H1 (cell line): ENCODE data around the gene LRRC26. TPM values are rescaled to one million over a fixed set of nuclear protein-coding genes. Genes with fewer than 3 reads are reported as not detected.

Source experiments
- CTCF ChIA-PET: fragments of 300-600 bp; sonication (Branson Sonifier 250); formaldehyde crosslinking; loops from one replicate; lab custom pipeline; 2021; ENCODE audit not compliant: partially characterized antibody; lab: Charles Lee
- POLR2A ChIA-PET: fragments of 300-600 bp; sonication (Branson Sonifier 250); formaldehyde crosslinking; loops from one replicate; lab custom pipeline; 2021; ENCODE audit warnings: inconsistent platforms; ENCODE audit not compliant: partially characterized antibody; lab: Charles Lee
- DNase-seq, 2 experiments: peaks; one replicate each; pipeline versions ENCODE4 v3.0.0 to v3.0.0-alpha.2; 2010 to 2022; ENCODE audit warnings: low spot score in 2 of 2, low read depth in 1 of 2, mixed read lengths in 1 of 2
- FAIRE-seq: peaks from 2 replicates; lab custom pipeline; 2011; peaks lifted over from hg19 to GRCh38; lab: Jason Lieb, UNC
- H2AFZ ChIP-seq: 2 replicates; pipeline ENCODE4 v1.8.1; 2012; ENCODE audit warnings: low read length, inconsistent platforms
- H2AK5ac ChIP-seq: 2 replicates; pipeline ENCODE4 v1.6.1; 2013; ENCODE audit warnings: low read depth, low read length
- H2BK120ac ChIP-seq: replicated peaks from 2 replicates; pipeline ENCODE3; 2013; ENCODE audit warnings: low read depth, low read length, inconsistent platforms
- H2BK12ac ChIP-seq: 2 replicates; pipeline ENCODE4 v1.6.1; 2013; ENCODE audit warnings: low read depth, low read length
- H2BK15ac ChIP-seq: 2 replicates; pipeline ENCODE4 v1.6.1; 2013; ENCODE audit warnings: low read length
- H2BK20ac ChIP-seq: 2 replicates; pipeline ENCODE4 v1.6.1; 2013; ENCODE audit warnings: low read length
- H2BK5ac ChIP-seq: 2 replicates; pipeline ENCODE4 v1.6.1; 2013; ENCODE audit warnings: low read depth, low read length
- H3K14ac ChIP-seq: 2 replicates; pipeline ENCODE4 v1.6.1; 2013; ENCODE audit warnings: inconsistent platforms; ENCODE audit not compliant: insufficient read length
- H3K18ac ChIP-seq: 2 replicates; pipeline ENCODE4 v1.6.1; 2013; ENCODE audit warnings: low read length; ENCODE audit errors: extremely low read depth
- H3K23ac ChIP-seq: 2 replicates; pipeline ENCODE4 v1.6.1; 2013; ENCODE audit warnings: inconsistent platforms; ENCODE audit not compliant: insufficient read length
- H3K23me2 ChIP-seq: 2 replicates; pipeline ENCODE4 v1.6.1; 2013; ENCODE audit warnings: low read depth, low read length
- H3K27ac ChIP-seq: 2 replicates; pipeline ENCODE4 v1.6.1; 2011; ENCODE audit warnings: low read depth, low read length, inconsistent platforms
- H3K27me3 ChIP-seq, 4 experiments: replicated peaks in 1 of 4; 1 replicate in 1 of 4; 2 replicates in 3 of 4; pipeline versions ENCODE4 v1.6.1 to v1.8.1; 2011 to 2013; ENCODE audit warnings: low read length in 3 of 4, mild to moderate bottlenecking in 3 of 4, inconsistent platforms in 2 of 4, mixed read lengths in 2 of 4, moderate library complexity in 1 of 4; ENCODE audit not compliant: control insufficient read depth in 3 of 4, insufficient read depth in 3 of 4; ENCODE audit errors: extremely low read depth in 1 of 4
- H3K36me3 ChIP-seq, 4 experiments: 2 replicates each; pipeline versions ENCODE4 v1.6.1 to v1.8.1; 2011 to 2013; ENCODE audit warnings: mild to moderate bottlenecking in 4 of 4, low read length in 3 of 4, moderate library complexity in 2 of 4, control low read depth in 1 of 4, inconsistent platforms in 1 of 4; ENCODE audit not compliant: insufficient read depth in 4 of 4, control insufficient read depth in 2 of 4
- H3K4ac ChIP-seq: replicated peaks from 2 replicates; pipeline ENCODE3; 2013; ENCODE audit warnings: low read length, low read depth, mixed read lengths, inconsistent platforms; ENCODE audit not compliant: insufficient read length
- H3K4me1 ChIP-seq, 4 experiments: replicated peaks in 1 of 4; 1 replicate in 1 of 4; 2 replicates in 3 of 4; pipeline versions ENCODE4 v1.6.1 to v1.8.1; 2011 to 2013; ENCODE audit warnings: low read length in 3 of 4, inconsistent platforms in 2 of 4, mixed read lengths in 1 of 4; ENCODE audit not compliant: insufficient read depth in 4 of 4, control insufficient read depth in 3 of 4
- H3K4me2 ChIP-seq, 2 experiments: 2 replicates each; pipeline versions ENCODE4 v1.6.1 to v1.8.1; 2011 to 2013; ENCODE audit warnings: low read depth in 2 of 2, low read length in 2 of 2, control low read depth in 1 of 2, inconsistent platforms in 1 of 2, mild to moderate bottlenecking in 1 of 2; ENCODE audit not compliant: insufficient read depth in 1 of 2
- H3K4me3 ChIP-seq, 4 experiments: fragments of 200-600, 300-600 bp in 1 of 4; sonication (generic), shearing (Covaris generic), sonication (Bioruptor Twin) in 1 of 4; 2 replicates each; pipeline versions ENCODE4 v1.5.1 to v1.8.1; 2011 to 2016; ENCODE audit warnings: low read length in 4 of 4, low read depth in 3 of 4, control low read depth in 2 of 4, inconsistent platforms in 2 of 4, mild to moderate bottlenecking in 2 of 4, mixed read lengths in 1 of 4, moderate library complexity in 1 of 4; ENCODE audit not compliant: insufficient read depth in 2 of 4; ENCODE audit errors: extremely low read depth in 1 of 4
- H3K56ac ChIP-seq: replicated peaks from 2 replicates; pipeline ENCODE3; 2013; ENCODE audit warnings: low read depth, mild to moderate bottlenecking, mixed read lengths, low read length, inconsistent platforms; ENCODE audit not compliant: insufficient read length
- H3K79me1 ChIP-seq: 2 replicates; pipeline ENCODE4 v1.6.1; 2013; ENCODE audit warnings: low read depth, low read length, control low read depth
- H3K79me2 ChIP-seq, 2 experiments: 2 replicates each; pipeline versions ENCODE4 v1.6.1 to v1.8.1; 2012 to 2013; ENCODE audit warnings: low read length in 2 of 2, mild to moderate bottlenecking in 2 of 2, inconsistent platforms in 1 of 2; ENCODE audit not compliant: insufficient read depth in 2 of 2, control insufficient read depth in 1 of 2
- H3K9ac ChIP-seq, 4 experiments: replicated peaks in 1 of 4; 1 replicate in 1 of 4; 2 replicates in 3 of 4; pipeline versions ENCODE4 v1.6.1 to v1.8.1; 2011 to 2013; ENCODE audit warnings: low read depth in 3 of 4, low read length in 3 of 4, control low read depth in 2 of 4, mild to moderate bottlenecking in 2 of 4, moderate library complexity in 2 of 4, inconsistent platforms in 1 of 4; ENCODE audit errors: extremely low read depth in 1 of 4
- H3K9me3 ChIP-seq, 2 experiments: 2 replicates each; pipeline versions ENCODE4 v1.6.1 to v1.8.1; 2012 to 2013; ENCODE audit warnings: mild to moderate bottlenecking in 2 of 2, moderate library complexity in 2 of 2, control low read depth in 1 of 2, inconsistent platforms in 1 of 2, low read depth in 1 of 2, low read length in 1 of 2, mixed read lengths in 1 of 2; ENCODE audit not compliant: insufficient read depth in 2 of 2
- H4K20me1 ChIP-seq, 2 experiments: replicated peaks in 1 of 2; 2 replicates each; pipeline versions ENCODE3 to v1.8.1; 2011 to 2013; ENCODE audit warnings: inconsistent platforms in 2 of 2, low read length in 2 of 2, mild to moderate bottlenecking in 1 of 2; ENCODE audit not compliant: insufficient read depth in 2 of 2, control insufficient read depth in 1 of 2
- H4K5ac ChIP-seq: 2 replicates; pipeline ENCODE4 v1.6.1; 2013; ENCODE audit warnings: low read length, low read depth, mixed read lengths, inconsistent platforms; ENCODE audit not compliant: insufficient read length
- H4K8ac ChIP-seq: 2 replicates; pipeline ENCODE4 v1.8.0; 2013; ENCODE audit warnings: mild to moderate bottlenecking, moderate library complexity, low read length, inconsistent platforms; ENCODE audit not compliant: insufficient read depth; ENCODE audit errors: extremely low read depth
- H4K91ac ChIP-seq: replicated peaks from 2 replicates; pipeline ENCODE3; 2013; ENCODE audit warnings: low read length, mixed read lengths, inconsistent platforms; ENCODE audit not compliant: insufficient read length
- CEBPB ChIP-seq: IDR thresholded peaks from 2 replicates; pipeline ENCODE4 v1.6.1; 2012; ENCODE audit warnings: low read depth, low read length
- EZH2 ChIP-seq: fragments of 200-600 bp; sonication (generic); IDR thresholded peaks from 2 replicates; pipeline ENCODE4 v1.7.1; 2012; ENCODE audit warnings: low read depth, mild to moderate bottlenecking, moderate library complexity, low read length, inconsistent platforms; ENCODE audit not compliant: severe bottlenecking
- KDM4A ChIP-seq: IDR thresholded peaks from one replicate; pipeline ENCODE4 v1.7.1; 2012; ENCODE audit warnings: low read depth, mild to moderate bottlenecking, moderate library complexity, low read length, inconsistent platforms; ENCODE audit not compliant: severe bottlenecking
- POLR2A ChIP-seq, 2 experiments: IDR thresholded peaks; 1 replicate in 1 of 2; 2 replicates in 1 of 2; pipeline ENCODE4 v1.6.1; 2011; ENCODE audit warnings: low read depth in 2 of 2, low read length in 2 of 2, mild to moderate bottlenecking in 2 of 2; ENCODE audit errors: control extremely low read depth in 1 of 2
- SUZ12 ChIP-seq: fragments of 200-600 bp; sonication (generic); IDR thresholded peaks from 2 replicates; pipeline ENCODE4 v1.6.1; 2012; ENCODE audit warnings: mild to moderate bottlenecking, inconsistent platforms, low read length, moderate library complexity, mixed read lengths
- TAF1 ChIP-seq: IDR thresholded peaks from 2 replicates; pipeline ENCODE4 v1.6.1; 2011; ENCODE audit warnings: mild to moderate bottlenecking, low read depth, low read length
- WGBS, 2 experiments: shearing (Covaris generic) in 1 of 2; methylation state at CpG; one replicate each; pipeline versions ENCODE4 v1.1.6 to v1.1.7; 2013 to 2015; ENCODE audit warnings: low lambda C conversion rate in 2 of 2, mixed read lengths in 2 of 2, inconsistent platforms in 1 of 2, low coverage in 1 of 2, missing lambda C conversion rate in 1 of 2; ENCODE audit not compliant: insufficient replicate concordance in 2 of 2, insufficient coverage in 1 of 2, insufficient read length in 1 of 2; ENCODE audit errors: extremely low coverage in 1 of 2, missing lambda C conversion rate in 1 of 2; 5-methylcytosine and 5-hydroxymethylcytosine counted together
- polyA plus RNA-seq, 7 experiments: library from polyadenylated mRNA; depleted of rRNA in 3 of 7; stranded (reverse) in 5 of 7; unstranded in 2 of 7; fragments of >200 nt in 5 of 7; fragments of 200-250 nt in 2 of 7; gene quantifications; 1 replicate in 5 of 7; 2 replicates in 1 of 7; 4 replicates in 1 of 7; pipeline versions ENCODE4 v1.2.1 to v1.2.3, GENCODE V29; 2011 to 2013; ENCODE audit warnings: missing spikeins in 2 of 7, mixed read lengths in 2 of 7
- total RNA-seq: library from RNA; stranded (reverse); fragmentation: NEBNext Ultra II Directional; extraction: Animal tissue kit (Norgen Biotek cat#: 25700); gene quantifications from 2 replicates; pipeline ENCODE4 v1.2.1, GENCODE V29; 2021
- TF ChIP-seq, protein P1 (sequence below), 3 experiments: IDR thresholded peaks; 1 replicate in 2 of 3; 2 replicates in 1 of 3; pipeline versions ENCODE4 v1.5.1 to v1.6.1; 2011; ENCODE audit warnings: low read length in 3 of 3, mild to moderate bottlenecking in 3 of 3, inconsistent platforms in 2 of 3, low read depth in 1 of 3, moderate library complexity in 1 of 3; ENCODE audit not compliant: insufficient read depth in 1 of 3; ENCODE audit errors: control extremely low read depth in 1 of 3

The LRRC26 gene
- total and polyA plus RNA-seq, 2 of the 8 experiments (the other 6 are each of a cell fraction or from before 2014, with no cell fraction given) = 0.34 to 0.85 TPM

DNA sequence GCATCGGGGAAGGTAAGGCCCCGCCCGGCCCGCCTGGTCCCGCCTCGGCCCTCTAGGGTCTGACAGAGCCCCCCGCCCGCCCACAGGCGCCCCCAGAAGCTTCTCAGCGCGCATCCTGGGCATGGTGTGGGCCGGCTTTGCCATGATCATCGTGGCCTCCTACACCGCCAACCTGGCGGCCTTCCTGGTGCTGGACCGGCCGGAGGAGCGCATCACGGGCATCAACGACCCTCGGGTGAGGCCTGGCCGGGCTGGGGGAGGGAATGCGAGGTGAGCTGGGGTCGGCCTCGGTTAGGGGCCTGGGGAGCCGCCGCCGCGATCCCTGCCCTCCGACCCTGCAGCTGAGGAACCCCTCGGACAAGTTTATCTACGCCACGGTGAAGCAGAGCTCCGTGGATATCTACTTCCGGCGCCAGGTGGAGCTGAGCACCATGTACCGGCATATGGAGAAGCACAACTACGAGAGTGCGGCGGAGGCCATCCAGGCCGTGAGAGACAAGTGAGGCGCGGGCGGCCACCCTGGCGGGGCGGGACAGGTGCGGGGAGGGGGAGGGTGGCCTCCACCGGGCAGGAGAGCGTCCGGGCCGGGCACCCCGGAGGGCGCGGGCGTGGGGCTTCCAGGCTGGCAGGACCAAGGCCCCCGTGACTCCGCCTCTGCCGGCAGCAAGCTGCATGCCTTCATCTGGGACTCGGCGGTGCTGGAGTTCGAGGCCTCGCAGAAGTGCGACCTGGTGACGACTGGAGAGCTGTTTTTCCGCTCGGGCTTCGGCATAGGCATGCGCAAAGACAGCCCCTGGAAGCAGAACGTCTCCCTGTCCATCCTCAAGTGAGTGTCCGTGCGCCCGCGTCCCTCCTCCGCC lies 7.1 kb downstream of the LRRC26 start:
- Histone ChIP-seq H4K8ac (no peak overlapping the region), H2BK120ac (no peak overlapping the region), H3K4me3 (peak overlapping the region; percentile 32 to 61 (median 34)), H3K4me1 (peaks cover 0 to 12% (median 6%) of the 10 kb centered on the region in 4 experiments; a peak in 6 of 7 replicates), H3K23ac (no peak overlapping the region), H4K5ac (no peak overlapping the region), H3K27me3 (peaks cover 54 to 98% (median 90%) of the 10 kb centered on the region in 4 experiments), H2BK5ac (no peak overlapping the region), H3K56ac (no peak overlapping the region), H3K18ac (no peak overlapping the region), H2BK15ac (no peak overlapping the region), H2AK5ac (no peak overlapping the region), H3K36me3 (no peaks in the 10 kb centered on the region), H2AFZ (no peak overlapping the region; the same call in 1 of the 2 replicates), H2BK12ac (no peak overlapping the region), H3K27ac (no peak overlapping the region), H3K23me2 (peaks cover 5% of the 10 kb centered on the region; the same call in 1 of the 2 replicates), H2BK20ac (no peak overlapping the region), H3K9ac (no peak overlapping the region), H3K79me2 (no peaks in the 10 kb centered on the region), H3K9me3 (no peaks in the 10 kb centered on the region), H3K4me2 (peak overlapping the region; percentile 84 to 90), H3K14ac (no peak overlapping the region), H3K79me1 (no peaks in the 10 kb centered on the region; the same call in 1 of the 2 replicates), H3K4ac (no peak overlapping the region), H4K91ac (no peak overlapping the region), H4K20me1 (peaks cover 0 to 14% of the 10 kb centered on the region in 2 experiments)
- ChIA-PET CTCF (interaction anchor here (0.7 to 4.0 kb wide), 14 partner anchors 11 to 391 kb away, joined by 3 to 16 read pairs (median 4); partner anchors contain the start of gene CYSRT1), POLR2A (interaction anchor here (0.6 to 2.9 kb wide), 10 partner anchors 12 to 108 kb away, joined by 3 to 15 read pairs (median 4); partner anchors contain the start of genes NDOR1, SSNA1, TMEM203 and TUBB4B)
- 7% methylated on average over 33 of the region's 74 CpGs; no CpG with 5 or more reads in 1 of the 2 experiments for WGBS, 2 experiments
- FAIRE-seq (no peak), DNase-seq (peak in 1 of 2 experiments; percentile 70)
- TF ChIP-seq CEBPB (no peak), KDM4A (peak; percentile 61), SUZ12 (peak; percentile 72), EZH2 (peak; percentile 81), TAF1 (no peak), POLR2A (IDR thresholded peaks at IDR 0.05; ENCODE audit: control extremely low read depth in 1 of 2, low read depth in 2 of 2, low read length in 2 of 2) (no peak)
- TF ChIP-seq, protein P1, sequence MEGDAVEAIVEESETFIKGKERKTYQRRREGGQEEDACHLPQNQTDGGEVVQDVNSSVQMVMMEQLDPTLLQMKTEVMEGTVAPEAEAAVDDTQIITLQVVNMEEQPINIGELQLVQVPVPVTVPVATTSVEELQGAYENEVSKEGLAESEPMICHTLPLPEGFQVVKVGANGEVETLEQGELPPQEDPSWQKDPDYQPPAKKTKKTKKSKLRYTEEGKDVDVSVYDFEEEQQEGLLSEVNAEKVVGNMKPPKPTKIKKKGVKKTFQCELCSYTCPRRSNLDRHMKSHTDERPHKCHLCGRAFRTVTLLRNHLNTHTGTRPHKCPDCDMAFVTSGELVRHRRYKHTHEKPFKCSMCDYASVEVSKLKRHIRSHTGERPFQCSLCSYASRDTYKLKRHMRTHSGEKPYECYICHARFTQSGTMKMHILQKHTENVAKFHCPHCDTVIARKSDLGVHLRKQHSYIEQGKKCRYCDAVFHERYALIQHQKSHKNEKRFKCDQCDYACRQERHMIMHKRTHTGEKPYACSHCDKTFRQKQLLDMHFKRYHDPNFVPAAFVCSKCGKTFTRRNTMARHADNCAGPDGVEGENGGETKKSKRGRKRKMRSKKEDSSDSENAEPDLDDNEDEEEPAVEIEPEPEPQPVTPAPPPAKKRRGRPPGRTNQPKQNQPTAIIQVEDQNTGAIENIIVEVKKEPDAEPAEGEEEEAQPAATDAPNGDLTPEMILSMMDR (IDR thresholded peaks at IDR 0.05; ENCODE audit: control extremely low read depth in 1 of 3, insufficient read depth in 1 of 3, low read depth in 1 of 3, low read length in 3 of 3) = peak in 1 of 3 experiments; percentile 3; a peak in 1 of 4 replicates
